ENCODE data around the gene SALL3.

SALL3 gene

DNA sequence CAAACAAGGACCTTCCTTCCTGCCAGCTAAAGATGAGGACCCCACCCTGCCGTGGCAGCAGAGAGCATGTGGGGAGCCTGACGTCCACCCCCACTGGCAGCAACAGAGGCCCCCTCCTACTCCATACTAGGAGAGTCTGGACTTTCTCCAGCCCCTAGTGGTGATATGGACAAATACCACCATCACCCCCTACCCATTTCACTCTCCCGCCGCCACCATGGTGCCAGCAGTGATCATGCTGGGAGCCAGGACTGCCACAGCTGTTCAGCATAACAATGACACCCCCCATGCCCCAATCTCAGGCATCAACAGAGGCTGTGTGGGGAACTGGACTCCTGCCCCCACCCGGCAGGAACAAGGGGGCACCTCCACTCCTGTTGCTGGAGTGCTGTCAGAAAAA is 46.9 kb downstream of the SALL3 start:
- no peak for TF ChIP-seq GATA3 (IDR thresholded peaks at IDR 0.05; ENCODE audit: low read depth, low read length)
- TF ChIP-seq GATA2 (IDR thresholded peaks at IDR 0.05; ENCODE audit: low read depth, low read length): no peak

DNA sequence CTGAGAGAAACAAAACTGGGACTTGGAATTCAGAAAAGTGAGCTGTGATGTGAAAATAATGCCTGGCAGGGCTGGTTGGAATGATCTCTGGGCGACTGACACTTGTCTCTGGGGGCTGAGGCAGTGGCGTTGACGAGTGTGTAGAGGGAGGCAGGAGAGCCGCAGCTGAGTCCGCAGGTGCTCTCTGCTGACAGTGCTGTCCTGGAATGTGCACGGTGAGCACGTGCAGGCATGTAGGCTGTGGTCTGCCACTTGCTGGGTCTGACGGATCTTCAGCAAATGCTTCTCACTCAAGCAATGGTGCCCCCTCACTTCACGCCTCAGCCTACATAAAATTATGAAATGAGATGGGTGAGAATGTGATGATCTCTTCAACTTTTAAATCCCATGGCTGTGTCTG is 51.1 kb downstream of the SALL3 start:
- no peak for TF ChIP-seq GATA2 (IDR thresholded peaks at IDR 0.05; ENCODE audit: low read depth, low read length)
- no peak for TF ChIP-seq GATA3 (IDR thresholded peaks at IDR 0.05; ENCODE audit: low read depth, low read length)

DNA sequence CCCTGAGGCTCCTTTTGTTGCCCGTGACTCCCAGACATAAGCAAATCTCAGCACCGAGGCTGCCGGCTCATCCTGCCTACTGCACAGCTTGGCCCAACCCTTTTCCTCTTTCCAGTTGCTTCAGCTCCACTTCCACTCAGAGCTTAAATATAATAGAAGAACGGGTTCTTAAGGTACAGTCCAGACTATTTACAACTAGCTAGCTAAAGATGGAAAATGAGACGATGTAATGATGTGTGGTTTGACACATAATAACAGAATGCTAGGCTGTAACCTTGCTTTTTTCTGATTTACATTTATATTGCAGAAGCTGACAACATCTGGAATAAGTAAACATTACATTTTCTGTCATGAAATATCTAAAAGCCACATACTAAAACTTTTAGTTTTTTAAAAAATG is 62.7 kb downstream of the SALL3 start:
- TF ChIP-seq GATA2 (IDR thresholded peaks at IDR 0.05; ENCODE audit: low read depth, low read length) (no peak), GATA3 (IDR thresholded peaks at IDR 0.05; ENCODE audit: low read depth, low read length) (no peak)

DNA sequence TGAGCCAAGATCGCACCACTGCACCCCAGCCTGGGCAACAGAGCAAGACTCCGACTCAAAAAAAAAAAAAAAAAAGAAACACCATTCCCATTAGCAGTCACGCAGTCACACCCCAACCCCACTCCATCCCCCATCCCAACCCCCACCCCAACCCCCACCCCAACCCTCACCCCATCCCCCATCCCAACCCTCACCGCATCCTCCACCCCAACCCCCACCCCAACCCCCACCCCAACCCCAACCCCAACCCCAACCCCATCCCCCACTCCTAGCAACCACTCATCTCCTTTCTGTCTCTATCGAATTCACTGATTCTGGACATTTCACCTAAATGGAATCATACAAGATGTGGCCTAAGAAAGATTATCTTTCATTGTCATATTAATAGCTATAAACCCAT is 63.7 kb downstream of the SALL3 start:
- TF ChIP-seq GATA2 (IDR thresholded peaks at IDR 0.05; ENCODE audit: low read depth, low read length) (no peak), GATA3 (IDR thresholded peaks at IDR 0.05; ENCODE audit: low read depth, low read length) (no peak)

DNA sequence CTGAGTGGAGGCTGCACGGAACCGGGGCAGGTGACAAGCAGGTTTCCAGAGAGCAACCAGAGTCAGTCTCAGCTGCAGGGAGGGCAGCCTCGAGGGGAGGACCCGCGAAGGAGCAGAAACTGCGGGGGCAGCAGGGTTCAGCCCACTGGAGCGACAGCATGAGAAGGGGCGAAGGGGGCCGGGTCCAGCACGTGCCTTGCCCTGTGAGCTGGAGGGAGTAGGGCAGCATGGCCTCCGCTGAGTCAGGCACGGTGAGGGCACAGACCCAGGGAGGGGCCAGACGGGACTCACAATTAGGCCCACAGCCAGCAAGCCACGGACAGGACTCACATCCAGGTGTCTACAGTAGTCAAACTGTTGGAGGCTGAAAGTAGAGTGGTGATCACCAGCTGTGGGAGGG is 66.9 kb downstream of the SALL3 start:
- no peak for TF ChIP-seq GATA3 (IDR thresholded peaks at IDR 0.05; ENCODE audit: low read depth, low read length)
- no peak for TF ChIP-seq GATA2 (IDR thresholded peaks at IDR 0.05; ENCODE audit: low read depth, low read length)

DNA sequence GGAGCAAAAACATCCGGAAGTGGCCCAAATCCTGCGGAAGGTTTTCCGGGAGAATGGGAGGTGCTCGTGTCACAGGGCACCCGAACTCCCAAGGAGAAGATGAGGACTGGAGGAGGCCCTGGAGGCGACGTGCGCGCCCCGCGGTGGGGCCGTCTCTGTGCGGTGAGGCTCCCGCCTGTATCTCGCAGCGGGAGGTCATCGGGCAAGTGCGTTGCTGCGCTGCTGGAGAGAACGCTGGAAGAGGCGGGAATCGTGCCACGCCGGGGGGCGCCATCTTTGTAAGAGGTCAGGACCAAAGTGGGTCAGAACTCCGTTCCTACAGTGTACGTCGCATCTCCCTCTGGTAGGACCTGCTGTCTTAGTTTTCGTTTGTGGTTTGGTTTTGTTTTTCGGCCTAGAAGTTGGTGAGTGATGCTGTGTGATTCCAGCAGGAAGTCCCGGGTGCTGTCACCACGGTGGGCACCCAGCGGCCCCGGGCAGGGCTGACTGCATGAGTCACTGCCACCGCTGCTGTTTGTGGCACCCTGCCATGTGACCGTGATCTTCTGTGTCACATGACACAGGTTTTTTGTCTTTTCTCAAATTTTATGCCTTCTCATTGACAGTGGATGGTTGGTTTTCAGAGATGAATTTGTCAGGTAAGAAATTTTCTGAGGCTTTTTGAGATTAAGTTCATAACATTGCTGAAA is 68.1 kb downstream of the SALL3 start:
- TF ChIP-seq GATA2 (IDR thresholded peaks at IDR 0.05; ENCODE audit: low read depth, low read length) (no peak), GATA3 (IDR thresholded peaks at IDR 0.05; ENCODE audit: low read depth, low read length) (no peak)

DNA sequence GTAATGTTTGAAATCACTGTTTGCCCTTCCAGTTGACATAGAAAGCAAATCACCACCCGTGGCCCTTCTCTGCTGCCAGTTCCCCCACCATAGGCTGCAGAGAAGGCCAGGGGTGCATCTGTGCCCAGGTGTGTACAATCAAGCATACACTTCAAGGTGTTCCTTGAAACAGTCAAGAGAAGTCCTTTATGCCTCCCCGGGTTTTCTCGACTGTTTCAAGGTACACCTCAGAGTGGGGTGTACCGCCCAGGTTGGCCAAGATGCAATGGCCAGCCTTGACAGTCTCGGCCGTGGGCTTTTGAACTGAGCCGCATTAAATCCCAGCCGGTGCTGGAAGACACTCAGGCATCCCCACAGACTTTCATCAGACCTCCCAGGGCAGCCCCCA is 68.6 kb downstream of the SALL3 start:
- no peak for TF ChIP-seq GATA3 (IDR thresholded peaks at IDR 0.05; ENCODE audit: low read depth, low read length)
- no peak for TF ChIP-seq GATA2 (IDR thresholded peaks at IDR 0.05; ENCODE audit: low read depth, low read length)

DNA sequence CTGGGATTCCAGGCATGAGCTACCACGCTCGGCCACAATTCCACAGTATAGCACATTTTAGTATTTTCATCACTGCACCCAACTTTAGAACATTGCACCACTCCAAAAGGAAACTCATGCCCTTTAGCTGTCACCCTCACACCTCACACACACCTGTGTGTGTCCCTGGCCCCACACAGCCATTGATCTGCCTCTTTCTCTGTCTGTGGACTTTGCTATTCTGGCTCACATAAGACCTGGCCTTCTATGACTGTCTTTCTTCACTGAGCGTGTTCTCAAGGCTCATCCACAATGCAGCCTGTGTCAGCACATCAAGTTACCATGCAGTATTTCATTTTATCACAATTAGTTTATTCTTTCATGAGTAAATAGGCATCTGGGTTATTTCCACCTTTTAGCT is 69.9 kb downstream of the SALL3 start:
- TF ChIP-seq GATA2 (IDR thresholded peaks at IDR 0.05; ENCODE audit: low read depth, low read length) (no peak), GATA3 (IDR thresholded peaks at IDR 0.05; ENCODE audit: low read depth, low read length) (no peak)

All from SH-SY5Y (cell line).